ENCODE results near the gene NEDD9.

The NEDD9 gene

GRCh38 chr6:11181478-11182136 lies 50.9 kb downstream of the NEDD9 start:
- no peak for DNase-seq (ENCODE audit: low read depth, low spot score)

DNA sequence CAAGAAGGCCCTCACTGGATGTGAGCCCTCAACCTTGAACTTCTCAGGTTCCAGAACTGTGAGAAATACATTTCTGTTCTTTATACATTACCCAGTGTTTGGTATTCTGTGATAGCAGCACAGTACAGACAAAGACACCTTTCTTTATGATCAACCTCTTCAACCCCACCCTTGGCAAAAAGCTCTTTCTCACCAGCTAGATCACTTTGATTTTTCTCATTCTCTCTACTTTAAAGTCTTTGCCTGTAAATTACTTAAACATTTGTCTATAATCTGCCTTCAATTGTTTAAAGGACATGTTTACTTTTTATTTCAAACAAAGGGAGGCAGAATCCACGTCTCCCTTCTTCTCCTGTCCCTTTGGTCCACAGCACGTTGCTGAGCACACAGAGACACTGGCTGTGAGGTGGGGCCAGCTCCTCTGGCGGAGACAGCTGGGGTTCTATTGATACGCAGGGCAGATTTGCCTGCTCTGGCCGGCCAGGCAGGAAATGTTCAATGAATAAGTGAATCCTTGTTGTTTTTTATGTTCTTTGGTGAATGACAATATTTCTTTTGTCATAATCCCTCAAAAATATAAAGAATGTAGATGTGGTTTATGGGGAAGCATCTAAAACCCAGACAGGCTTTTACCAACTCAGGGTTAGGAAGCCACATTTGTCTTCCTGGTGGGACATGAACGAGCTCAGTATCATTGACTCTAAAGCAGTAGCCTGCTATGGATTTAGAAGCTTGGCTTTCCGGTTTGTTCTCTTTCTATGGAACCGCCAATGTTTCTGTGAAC lies 52.9 kb downstream of the NEDD9 start:
- no peak for DNase-seq (ENCODE audit: low read depth, low spot score)

DNA sequence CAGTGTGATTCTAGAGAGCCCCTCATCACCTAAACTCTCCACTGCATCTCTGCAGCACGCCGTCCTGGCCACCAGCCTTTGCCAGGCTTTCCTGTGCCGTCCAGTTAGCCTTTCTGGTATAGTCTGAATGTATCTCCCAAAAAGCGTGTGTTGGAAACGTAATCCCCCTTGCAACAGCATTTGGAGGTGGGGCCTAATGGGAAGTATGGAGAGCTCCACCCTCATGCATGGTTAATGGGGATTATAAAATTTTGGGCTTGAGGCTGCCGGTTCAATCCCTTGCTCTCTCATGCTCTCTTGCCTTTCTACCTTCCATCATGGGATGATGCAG lies 53.4 kb downstream of the NEDD9 start:
- no peak for DNase-seq (ENCODE audit: low read depth, low spot score)

DNA sequence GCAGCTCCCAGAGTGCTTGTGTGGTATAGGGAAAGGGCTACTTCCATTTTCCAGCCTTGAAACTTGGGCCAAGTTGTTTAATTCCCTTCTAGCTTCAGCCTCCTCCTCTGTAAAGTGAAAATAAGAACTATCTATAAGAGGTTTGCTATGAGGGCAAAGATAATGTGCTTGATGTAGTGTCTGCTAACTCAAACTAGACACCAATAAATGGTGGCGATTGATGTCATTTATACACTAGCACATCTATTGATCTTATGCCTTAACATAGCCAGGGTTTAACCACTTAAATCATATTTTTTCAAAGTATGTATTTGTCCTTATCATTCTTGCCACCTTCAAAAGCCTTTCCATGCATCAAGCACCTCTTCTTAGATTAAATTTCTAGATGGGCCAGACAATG lies 55.2 kb downstream of the NEDD9 start:
- no peak for DNase-seq (ENCODE audit: low read depth, low spot score)

- DNase-seq (ENCODE audit: low read depth, low spot score), result no peak
Observed at GRCh38 chr6:11174242-11174611, 58.2 kb downstream of the NEDD9 start.

DNA sequence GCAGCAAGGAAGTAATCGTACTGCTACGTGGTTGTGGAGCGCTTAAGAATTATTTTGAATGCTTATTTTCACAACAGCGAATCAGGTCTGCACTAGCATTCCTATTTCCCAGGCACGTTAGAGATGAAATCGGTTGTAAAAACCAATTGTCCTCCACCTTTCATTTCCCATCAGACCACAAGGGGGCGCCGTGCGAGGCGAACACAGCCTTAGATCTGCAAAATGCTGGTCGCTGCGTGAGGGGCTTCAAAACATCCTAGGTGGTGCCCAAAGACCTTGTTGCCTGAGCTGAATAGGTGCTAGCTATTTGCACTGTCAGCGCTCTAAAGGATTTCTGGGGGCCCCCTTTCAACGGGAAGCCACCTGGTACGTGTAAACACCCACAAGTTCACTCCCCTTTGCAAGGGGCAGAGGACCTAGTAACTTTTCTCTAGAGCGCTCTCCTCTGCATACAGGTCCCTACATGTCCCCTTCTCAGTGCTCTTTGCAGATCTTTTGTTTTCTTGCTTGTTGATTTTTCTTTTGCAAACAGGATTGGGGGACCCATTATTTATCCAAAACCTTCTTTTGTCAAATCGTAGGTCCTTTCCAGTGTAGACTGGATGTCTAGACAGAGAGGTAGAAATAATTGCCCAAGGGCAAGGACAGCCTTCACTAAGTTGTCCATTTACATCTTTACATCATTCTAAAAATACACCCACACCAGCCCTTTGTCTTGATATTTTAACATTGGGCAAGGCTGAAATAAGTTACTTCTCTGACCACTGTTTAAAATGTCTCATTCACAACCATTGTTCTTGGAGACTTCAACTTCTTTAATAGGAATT lies 59.8 kb downstream of the NEDD9 start:
- peak; percentile 55 for DNase-seq (ENCODE audit: low read depth, low spot score)

GRCh38 chr6:11171952-11172351 lies 60.5 kb downstream of the NEDD9 start:
- no peak for DNase-seq (ENCODE audit: low read depth, low spot score)

GRCh38 chr6:11168091-11168635 lies 64.3 kb downstream of the NEDD9 start:
- no peak for DNase-seq (ENCODE audit: low read depth, low spot score)

DNA sequence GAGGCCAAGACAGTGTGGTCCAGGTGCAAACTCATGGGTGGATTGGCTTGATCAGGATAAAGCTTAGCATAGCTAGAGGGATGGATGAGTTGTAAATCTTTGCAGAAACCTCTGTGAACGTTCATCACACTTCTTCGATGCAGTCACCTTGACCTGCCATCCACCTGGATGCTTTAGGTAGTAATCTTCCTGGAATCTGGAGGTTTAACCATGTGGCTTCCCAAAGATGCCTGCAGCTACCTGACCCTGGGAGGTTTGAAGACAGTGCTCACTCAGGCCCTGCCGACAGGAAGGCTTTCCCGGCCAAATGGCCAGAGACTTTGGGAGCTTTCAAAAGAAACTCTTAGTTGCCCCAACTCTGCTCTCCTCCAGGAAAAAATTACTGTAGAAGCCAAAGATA lies 65.5 kb downstream of the NEDD9 start:
- no peak for DNase-seq (ENCODE audit: low read depth, low spot score)

- DNase-seq (ENCODE audit: low read depth, low spot score), result no peak
Observed at GRCh38 chr6:11164717-11165646, 67.5 kb downstream of the NEDD9 start.

DNA sequence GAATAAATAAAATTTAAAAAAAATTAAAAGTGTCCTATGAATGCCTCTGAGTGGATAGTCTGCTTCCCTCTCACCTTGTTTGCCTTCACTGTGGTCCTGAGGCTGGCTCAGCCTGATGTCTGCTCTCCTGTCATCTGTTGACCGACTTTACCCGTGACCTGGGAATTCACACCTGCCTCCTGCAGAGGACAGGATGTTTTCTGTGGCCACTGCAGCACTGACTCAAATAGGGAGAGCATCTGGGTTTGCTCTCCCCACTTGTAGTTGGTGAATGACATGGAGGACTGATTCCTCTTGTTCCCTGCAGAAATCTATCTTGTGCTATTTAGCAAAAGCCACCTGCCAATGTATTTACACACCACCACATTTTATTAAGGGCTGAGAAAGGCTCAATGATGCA lies 68.5 kb downstream of the NEDD9 start:
- no peak for DNase-seq (ENCODE audit: low read depth, low spot score)

DNA sequence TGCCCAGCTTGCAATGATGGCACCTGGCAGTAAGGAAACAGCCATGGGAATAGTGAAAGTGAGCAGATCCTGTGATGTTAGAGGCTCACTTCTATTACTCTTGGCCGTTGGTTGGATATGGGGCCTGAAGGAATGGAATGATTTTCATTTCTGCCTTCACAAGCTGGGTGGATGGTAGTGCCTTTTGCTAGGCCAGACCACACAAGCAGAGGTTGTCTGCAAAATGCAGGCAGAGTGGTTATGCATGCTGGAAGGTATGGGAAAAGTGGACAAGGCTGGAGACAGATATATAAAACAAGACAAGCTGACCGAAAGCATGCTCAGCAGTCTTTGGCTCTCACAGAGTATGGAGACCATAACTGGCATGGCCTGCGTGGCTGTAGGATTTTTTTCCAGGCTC lies 70.2 kb downstream of the NEDD9 start:
- no peak for DNase-seq (ENCODE audit: low read depth, low spot score)

GRCh38 chr6:11161031-11161956 lies 71.2 kb downstream of the NEDD9 start:
- DNase-seq (ENCODE audit: low read depth, low spot score), result no peak

DNA sequence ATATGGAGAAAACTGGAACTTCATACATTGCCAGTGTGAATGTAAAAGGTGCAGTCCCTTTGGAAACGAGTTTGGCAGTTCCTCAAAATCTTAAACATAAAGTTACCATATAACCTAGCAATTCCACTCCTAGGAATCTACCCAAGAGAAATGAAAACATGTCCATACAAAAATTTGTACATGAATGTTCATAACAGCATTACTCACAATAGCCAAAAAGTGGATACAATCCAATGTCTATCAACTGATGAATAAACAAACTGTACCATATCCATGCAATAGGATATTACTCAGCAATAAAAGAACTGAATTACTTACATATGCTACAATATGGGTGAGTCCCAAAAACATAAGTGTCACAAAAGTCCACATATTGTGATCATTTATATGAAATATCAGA lies 72.3 kb downstream of the NEDD9 start:
- DNase-seq (ENCODE audit: low read depth, low spot score), result no peak

DNA sequence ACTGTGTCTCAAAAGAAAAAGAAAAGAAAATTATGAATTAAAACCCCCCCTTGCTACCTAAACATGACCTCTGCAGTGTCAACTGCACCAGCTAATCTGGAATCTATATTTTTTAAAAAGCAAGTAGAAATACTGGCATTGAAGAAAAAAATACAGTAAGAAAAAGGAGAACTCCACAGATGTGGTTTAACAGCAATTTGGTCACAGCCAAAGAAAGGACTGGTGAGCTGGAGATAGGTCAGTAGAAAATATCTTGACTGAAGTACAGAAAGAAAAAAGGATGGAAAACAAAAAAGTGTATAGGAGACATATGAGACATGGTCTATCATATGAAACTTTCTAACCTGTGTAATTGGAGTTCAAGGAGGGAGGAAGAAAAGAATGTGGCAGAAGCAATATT lies 76.9 kb downstream of the NEDD9 start:
- no peak for DNase-seq (ENCODE audit: low read depth, low spot score)

- no peak for DNase-seq (ENCODE audit: low read depth, low spot score)
Observed at GRCh38 chr6:11153447-11153846, 79.0 kb downstream of the NEDD9 start.

DNA sequence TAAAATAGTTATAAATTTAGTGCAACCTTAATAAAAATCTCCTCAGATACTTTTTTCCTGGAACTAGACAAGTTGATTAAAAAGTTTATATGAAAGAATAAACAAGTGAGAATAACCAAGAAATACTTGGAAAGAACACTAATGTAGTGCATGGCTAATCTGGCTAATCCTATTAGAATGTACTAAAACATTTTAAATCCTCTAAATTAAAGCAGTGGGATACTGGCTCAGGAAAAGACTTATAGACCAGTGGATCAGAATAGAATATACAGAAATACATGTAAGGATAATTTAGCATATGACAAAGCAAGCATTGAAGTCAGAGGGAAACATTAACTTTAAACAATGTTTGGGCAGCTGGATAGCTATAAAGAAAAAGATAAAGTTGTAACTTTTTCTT lies 79.9 kb downstream of the NEDD9 start:
- no peak for DNase-seq (ENCODE audit: low read depth, low spot score)

DNA sequence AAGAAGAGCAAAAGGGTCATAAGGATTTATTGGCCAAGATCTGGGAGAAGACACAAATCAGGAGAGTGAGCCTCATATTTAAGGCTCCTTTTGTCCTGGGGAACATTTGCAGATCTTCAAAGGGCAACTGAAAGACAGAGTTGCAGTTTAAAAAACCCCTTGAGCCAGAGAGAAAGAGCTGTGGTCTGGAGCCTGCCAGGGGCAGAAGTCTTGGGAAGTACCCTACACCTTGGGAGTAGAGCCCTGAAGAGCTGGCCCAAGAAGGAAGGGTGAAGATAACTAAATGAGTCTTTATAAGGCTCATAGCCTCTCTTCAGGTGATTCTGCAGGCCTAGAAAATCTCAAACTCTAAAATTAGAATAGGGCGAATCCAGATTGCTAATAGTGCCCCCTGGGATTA lies 81.0 kb downstream of the NEDD9 start:
- DNase-seq (ENCODE audit: low read depth, low spot score), result no peak

GRCh38 chr6:11149551-11149950 lies 82.9 kb downstream of the NEDD9 start:
- DNase-seq (ENCODE audit: low read depth, low spot score), result no peak

DNA sequence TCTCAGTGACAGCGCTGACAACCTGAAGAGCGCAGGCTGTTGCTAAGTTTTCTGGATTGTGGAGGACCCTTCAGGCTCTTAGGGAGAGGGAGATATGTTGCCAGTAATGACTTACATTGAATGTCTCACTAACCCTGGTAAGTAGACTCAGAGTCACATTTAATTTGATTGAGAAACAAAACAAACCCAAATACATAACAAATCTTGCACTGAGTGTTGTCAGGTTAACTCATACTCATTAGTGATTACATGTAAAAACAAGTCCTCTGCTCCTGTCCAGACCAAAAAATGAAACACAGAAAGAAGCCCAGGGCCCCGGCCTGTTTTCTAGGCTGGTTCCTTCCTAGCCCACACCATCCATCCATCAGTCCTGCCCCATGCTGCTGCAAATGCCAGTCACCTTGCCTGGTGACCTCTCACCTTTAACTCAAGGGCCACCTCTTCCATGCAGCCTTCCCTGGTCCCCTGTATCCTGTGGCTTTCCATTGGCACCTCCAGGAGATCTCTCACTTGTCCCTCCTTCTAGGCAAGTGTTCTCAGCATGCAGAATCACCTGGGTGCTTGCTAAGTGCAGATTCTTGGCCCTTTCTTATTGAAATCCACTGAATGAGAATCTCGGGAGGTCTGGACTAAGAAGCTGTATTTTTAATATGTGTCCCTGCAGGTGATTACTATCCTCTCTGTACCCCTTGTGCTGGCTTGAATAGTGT lies 86.2 kb downstream of the NEDD9 start:
- DNase-seq (ENCODE audit: low read depth, low spot score), result no peak

Data from activated naive CD8-positive, alpha-beta T cell treated with anti-CD3 and anti-CD28 coated beads, Interleukin-2, amount 50 U/mL, for 16 hours (primary cell).